GM23338 (cell line): ENCODE results near the gene CHD2. TPM values are rescaled to one million over a fixed set of nuclear protein-coding genes. Genes with fewer than 3 reads are reported as not detected.

Source experiments
- ATAC-seq: fragments of 200-7000 bp; cut with Tn5 transposase; 3 replicates; pipeline ENCODE4 v1.9.1; 2020
- DNase-seq: peaks from one replicate; pipeline ENCODE4 v3.0.0-alpha.2; 2015; ENCODE audit warnings: low spot score
- H2AFZ ChIP-seq: fragments of 200-600 bp; sonication (generic); 2 replicates; pipeline ENCODE4 v1.8.0; 2016; ENCODE audit warnings: antibody characterized with exemption, mild to moderate bottlenecking, moderate library complexity
- H3F3A ChIP-seq: fragments of 200-600 bp; sonication (generic); replicated peaks from 2 replicates; pipeline ENCODE4 v1.8.0; 2017; ENCODE audit warnings: antibody characterized with exemption, mixed run types, low read depth
- H3K27ac ChIP-seq: fragments of 200-600 bp; sonication (generic); 2 replicates; pipeline ENCODE4 v1.6.1; 2016; ENCODE audit warnings: low read depth
- H3K27me3 ChIP-seq: fragments of 200-600 bp; sonication (generic); 2 replicates; pipeline ENCODE4 v1.8.0; 2016; ENCODE audit warnings: mild to moderate bottlenecking, mixed run types, moderate library complexity; ENCODE audit not compliant: insufficient read depth
- H3K36me3 ChIP-seq: fragments of 200-600 bp; sonication (generic); 2 replicates; pipeline ENCODE4 v1.8.0; 2016; ENCODE audit warnings: mild to moderate bottlenecking; ENCODE audit not compliant: insufficient read depth
- H3K4me1 ChIP-seq: fragments of 200-600 bp; sonication (generic); 2 replicates; pipeline ENCODE4 v1.8.0; 2016; ENCODE audit warnings: mild to moderate bottlenecking, moderate library complexity; ENCODE audit not compliant: insufficient read depth
- H3K4me2 ChIP-seq: fragments of 200-600 bp; sonication (generic); 2 replicates; pipeline ENCODE4 v1.7.1; 2017; ENCODE audit warnings: mixed run types
- H3K4me3 ChIP-seq: fragments of 200-600 bp; sonication (generic); 2 replicates; pipeline ENCODE4 v1.6.1; 2016; ENCODE audit warnings: mixed run types
- H3K79me2 ChIP-seq: fragments of 200-600 bp; sonication (generic); replicated peaks from 2 replicates; pipeline ENCODE4 v1.8.0; 2017; ENCODE audit warnings: mild to moderate bottlenecking; ENCODE audit not compliant: insufficient read depth
- H3K9me2 ChIP-seq: fragments of 200-600 bp; sonication (generic); 2 replicates; pipeline ENCODE4 v1.8.0; 2017; ENCODE audit not compliant: insufficient read depth
- H4K20me1 ChIP-seq: fragments of 200-600 bp; sonication (generic); replicated peaks from 2 replicates; pipeline ENCODE4 v1.8.0; 2017; ENCODE audit warnings: mild to moderate bottlenecking; ENCODE audit not compliant: insufficient read depth
- H3K27ac Mint-ChIP-seq: 2 replicates; pipeline ENCODE4 v1.8.0; 2020; ENCODE audit warnings: inconsistent platforms, mild to moderate bottlenecking, moderate library complexity, mixed read lengths
- H3K27me3 Mint-ChIP-seq: 3 replicates; pipeline ENCODE4 v1.8.0; 2022; ENCODE audit warnings: low read depth, mild to moderate bottlenecking, moderate library complexity, mixed read lengths, inconsistent platforms; ENCODE audit not compliant: insufficient read depth, poor library complexity
- H3K36me3 Mint-ChIP-seq: 3 replicates; pipeline ENCODE4 v1.8.0; 2021; ENCODE audit warnings: low read depth, mild to moderate bottlenecking, inconsistent platforms, moderate library complexity, mixed read lengths
- H3K4me1 Mint-ChIP-seq: 3 replicates; pipeline ENCODE4 v1.8.0; 2020; ENCODE audit warnings: mild to moderate bottlenecking, inconsistent platforms, mixed read lengths
- H3K4me3 Mint-ChIP-seq: 3 replicates; pipeline ENCODE4 v1.8.0; 2021; ENCODE audit warnings: moderate library complexity, mild to moderate bottlenecking, inconsistent platforms, mixed read lengths
- H3K9me3 Mint-ChIP-seq: 3 replicates; pipeline ENCODE4 v1.8.0; 2020; ENCODE audit warnings: moderate library complexity, mild to moderate bottlenecking, inconsistent platforms, mixed read lengths
- CREB1 ChIP-seq: fragments of 250-450 bp; sonication (Bioruptor Pico); IDR thresholded peaks from 2 replicates; pipeline ENCODE4 v1.5.0; 2020; ENCODE audit warnings: low read depth, mild to moderate bottlenecking, moderate library complexity
- JUNB ChIP-seq: IDR thresholded peaks from one replicate; pipeline ENCODE4 v1.6.1; 2016; ENCODE audit warnings: antibody characterized with exemption; ENCODE audit not compliant: unreplicated experiment
- POLR2AphosphoS5 ChIP-seq: IDR thresholded peaks from 2 replicates; pipeline ENCODE4 v1.6.1; 2016; ENCODE audit warnings: antibody characterized with exemption, low read depth
- STAT1 ChIP-seq: IDR thresholded peaks from one replicate; pipeline ENCODE4 v1.6.1; 2016; ENCODE audit warnings: antibody characterized with exemption; ENCODE audit not compliant: unreplicated experiment
- ZNF114 ChIP-seq: fragments of 250-450 bp; sonication (Bioruptor Pico); IDR thresholded peaks from 2 replicates; pipeline ENCODE4 v1.5.0; 2020; ENCODE audit warnings: mild to moderate bottlenecking, moderate library complexity
- ZNF331 ChIP-seq: fragments of 250-450 bp; sonication (Bioruptor Pico); IDR thresholded peaks from 2 replicates; pipeline ENCODE4 v1.5.0; 2020; ENCODE audit warnings: low read depth, mild to moderate bottlenecking, moderate library complexity
- polyA plus RNA-seq: library from polyadenylated mRNA; unstranded; fragments of >200 nt; fragmentation: Nextera tagmentation; extraction: Ambion mirVana; gene quantifications from 2 replicates; pipeline ENCODE4 v1.2.1, GENCODE V29; 2016
- total RNA-seq: library from RNA; depleted of rRNA; stranded (reverse); fragments of >200 nt; shearing (Covaris generic); gene quantifications from 2 replicates; pipeline ENCODE4 v1.2.3, GENCODE V29; 2014
- TF ChIP-seq, protein P1 (sequence below): fragments of 250-450 bp; sonication (Bioruptor Pico); IDR thresholded peaks from 2 replicates; pipeline ENCODE4 v1.5.0; 2020; ENCODE audit warnings: mild to moderate bottlenecking, moderate library complexity
- TF ChIP-seq, protein P2 (sequence below), 2 experiments: fragments of 200-600 bp in 1 of 2; sonication (generic) in 1 of 2; conservative IDR thresholded peaks; 2 replicates each; pipeline versions ENCODE4 v1.5.1 to v1.6.1; 2016 to 2017; ENCODE audit warnings: antibody characterized with exemption in 2 of 2, low read depth in 2 of 2, mild to moderate bottlenecking in 2 of 2, moderate library complexity in 1 of 2
- TF ChIP-seq, protein P3 (sequence below): IDR thresholded peaks from one replicate; pipeline ENCODE4 v1.6.1; 2018; ENCODE audit warnings: antibody characterized with exemption; ENCODE audit not compliant: unreplicated experiment

Gene CHD2
- total and polyA plus RNA-seq, 2 experiments from 2014 or later: 119 to 130 TPM

DNA sequence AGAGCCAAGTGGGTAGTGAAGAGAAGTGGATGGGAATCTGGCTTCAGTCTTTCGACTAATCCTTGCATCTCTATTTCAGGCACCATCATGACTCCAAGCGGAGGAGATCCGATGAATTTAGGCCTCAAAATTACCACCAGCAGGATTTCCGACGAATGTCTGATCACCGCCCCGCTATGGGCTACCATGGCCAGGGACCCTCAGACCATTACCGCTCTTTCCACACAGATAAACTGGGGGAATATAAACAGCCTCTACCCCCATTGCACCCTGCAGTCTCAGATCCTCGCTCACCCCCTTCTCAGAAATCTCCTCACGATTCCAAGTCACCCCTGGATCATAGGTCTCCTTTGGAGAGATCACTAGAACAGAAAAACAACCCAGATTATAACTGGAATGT lies 124.2 kb downstream of the CHD2 start:
- Histone ChIP-seq H3K4me2 (no peak overlapping the region), H3K36me3 (peaks cover 58% of the 10 kb centered on the region), H4K20me1 (peaks cover 35% of the 10 kb centered on the region), H3K79me2 (peaks cover 32% of the 10 kb centered on the region), H3K4me1 (no peaks in the 10 kb centered on the region), H3K27ac (no peak overlapping the region), H2AFZ (no peak overlapping the region), H3F3A (peaks cover 22% of the 10 kb centered on the region), H3K9me2 (no peaks in the 10 kb centered on the region), H3K4me3 (no peak overlapping the region), H3K27me3 (no peaks in the 10 kb centered on the region)
- Mint-ChIP-seq H3K4me3 (no peak overlapping the region), H3K36me3 (peaks cover 80% of the 10 kb centered on the region), H3K4me1 (peaks cover 5% of the 10 kb centered on the region; the same call in 2 of the 3 replicates), H3K27ac (no peak overlapping the region), H3K27me3 (peaks cover 18% of the 10 kb centered on the region), H3K9me3 (no peaks in the 10 kb centered on the region)
- no peak for TF ChIP-seq ZNF114 (CRISPR knock-in tag)
- TF ChIP-seq, protein P1, sequence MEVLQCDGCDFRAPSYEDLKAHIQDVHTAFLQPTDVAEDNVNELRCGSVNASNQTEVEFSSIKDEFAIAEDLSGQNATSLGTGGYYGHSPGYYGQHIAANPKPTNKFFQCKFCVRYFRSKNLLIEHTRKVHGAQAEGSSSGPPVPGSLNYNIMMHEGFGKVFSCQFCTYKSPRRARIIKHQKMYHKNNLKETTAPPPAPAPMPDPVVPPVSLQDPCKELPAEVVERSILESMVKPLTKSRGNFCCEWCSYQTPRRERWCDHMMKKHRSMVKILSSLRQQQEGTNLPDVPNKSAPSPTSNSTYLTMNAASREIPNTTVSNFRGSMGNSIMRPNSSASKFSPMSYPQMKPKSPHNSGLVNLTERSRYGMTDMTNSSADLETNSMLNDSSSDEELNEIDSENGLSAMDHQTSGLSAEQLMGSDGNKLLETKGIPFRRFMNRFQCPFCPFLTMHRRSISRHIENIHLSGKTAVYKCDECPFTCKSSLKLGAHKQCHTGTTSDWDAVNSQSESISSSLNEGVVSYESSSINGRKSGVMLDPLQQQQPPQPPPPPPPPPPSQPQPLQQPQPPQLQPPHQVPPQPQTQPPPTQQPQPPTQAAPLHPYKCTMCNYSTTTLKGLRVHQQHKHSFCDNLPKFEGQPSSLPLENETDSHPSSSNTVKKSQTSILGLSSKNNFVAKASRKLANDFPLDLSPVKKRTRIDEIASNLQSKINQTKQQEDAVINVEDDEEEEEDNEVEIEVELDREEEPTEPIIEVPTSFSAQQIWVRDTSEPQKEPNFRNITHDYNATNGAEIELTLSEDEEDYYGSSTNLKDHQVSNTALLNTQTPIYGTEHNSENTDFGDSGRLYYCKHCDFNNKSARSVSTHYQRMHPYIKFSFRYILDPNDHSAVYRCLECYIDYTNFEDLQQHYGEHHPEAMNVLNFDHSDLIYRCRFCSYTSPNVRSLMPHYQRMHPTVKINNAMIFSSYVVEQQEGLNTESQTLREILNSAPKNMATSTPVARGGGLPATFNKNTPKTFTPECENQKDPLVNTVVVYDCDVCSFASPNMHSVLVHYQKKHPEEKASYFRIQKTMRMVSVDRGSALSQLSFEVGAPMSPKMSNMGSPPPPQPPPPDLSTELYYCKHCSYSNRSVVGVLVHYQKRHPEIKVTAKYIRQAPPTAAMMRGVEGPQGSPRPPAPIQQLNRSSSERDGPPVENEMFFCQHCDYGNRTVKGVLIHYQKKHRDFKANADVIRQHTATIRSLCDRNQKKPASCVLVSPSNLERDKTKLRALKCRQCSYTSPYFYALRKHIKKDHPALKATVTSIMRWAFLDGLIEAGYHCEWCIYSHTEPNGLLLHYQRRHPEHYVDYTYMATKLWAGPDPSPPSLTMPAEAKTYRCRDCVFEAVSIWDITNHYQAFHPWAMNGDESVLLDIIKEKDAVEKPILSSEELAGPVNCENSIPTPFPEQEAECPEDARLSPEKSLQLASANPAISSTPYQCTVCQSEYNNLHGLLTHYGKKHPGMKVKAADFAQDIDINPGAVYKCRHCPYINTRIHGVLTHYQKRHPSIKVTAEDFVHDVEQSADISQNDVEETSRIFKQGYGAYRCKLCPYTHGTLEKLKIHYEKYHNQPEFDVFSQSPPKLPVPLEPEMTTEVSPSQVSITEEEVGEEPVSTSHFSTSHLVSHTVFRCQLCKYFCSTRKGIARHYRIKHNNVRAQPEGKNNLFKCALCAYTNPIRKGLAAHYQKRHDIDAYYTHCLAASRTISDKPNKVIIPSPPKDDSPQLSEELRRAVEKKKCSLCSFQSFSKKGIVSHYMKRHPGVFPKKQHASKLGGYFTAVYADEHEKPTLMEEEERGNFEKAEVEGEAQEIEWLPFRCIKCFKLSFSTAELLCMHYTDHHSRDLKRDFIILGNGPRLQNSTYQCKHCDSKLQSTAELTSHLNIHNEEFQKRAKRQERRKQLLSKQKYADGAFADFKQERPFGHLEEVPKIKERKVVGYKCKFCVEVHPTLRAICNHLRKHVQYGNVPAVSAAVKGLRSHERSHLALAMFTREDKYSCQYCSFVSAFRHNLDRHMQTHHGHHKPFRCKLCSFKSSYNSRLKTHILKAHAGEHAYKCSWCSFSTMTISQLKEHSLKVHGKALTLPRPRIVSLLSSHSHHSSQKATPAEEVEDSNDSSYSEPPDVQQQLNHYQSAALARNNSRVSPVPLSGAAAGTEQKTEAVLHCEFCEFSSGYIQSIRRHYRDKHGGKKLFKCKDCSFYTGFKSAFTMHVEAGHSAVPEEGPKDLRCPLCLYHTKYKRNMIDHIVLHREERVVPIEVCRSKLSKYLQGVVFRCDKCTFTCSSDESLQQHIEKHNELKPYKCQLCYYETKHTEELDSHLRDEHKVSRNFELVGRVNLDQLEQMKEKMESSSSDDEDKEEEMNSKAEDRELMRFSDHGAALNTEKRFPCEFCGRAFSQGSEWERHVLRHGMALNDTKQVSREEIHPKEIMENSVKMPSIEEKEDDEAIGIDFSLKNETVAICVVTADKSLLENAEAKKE (CRISPR knock-in tag): no peak
- DNase-seq (no peak), ATAC-seq (no peak)

DNA sequence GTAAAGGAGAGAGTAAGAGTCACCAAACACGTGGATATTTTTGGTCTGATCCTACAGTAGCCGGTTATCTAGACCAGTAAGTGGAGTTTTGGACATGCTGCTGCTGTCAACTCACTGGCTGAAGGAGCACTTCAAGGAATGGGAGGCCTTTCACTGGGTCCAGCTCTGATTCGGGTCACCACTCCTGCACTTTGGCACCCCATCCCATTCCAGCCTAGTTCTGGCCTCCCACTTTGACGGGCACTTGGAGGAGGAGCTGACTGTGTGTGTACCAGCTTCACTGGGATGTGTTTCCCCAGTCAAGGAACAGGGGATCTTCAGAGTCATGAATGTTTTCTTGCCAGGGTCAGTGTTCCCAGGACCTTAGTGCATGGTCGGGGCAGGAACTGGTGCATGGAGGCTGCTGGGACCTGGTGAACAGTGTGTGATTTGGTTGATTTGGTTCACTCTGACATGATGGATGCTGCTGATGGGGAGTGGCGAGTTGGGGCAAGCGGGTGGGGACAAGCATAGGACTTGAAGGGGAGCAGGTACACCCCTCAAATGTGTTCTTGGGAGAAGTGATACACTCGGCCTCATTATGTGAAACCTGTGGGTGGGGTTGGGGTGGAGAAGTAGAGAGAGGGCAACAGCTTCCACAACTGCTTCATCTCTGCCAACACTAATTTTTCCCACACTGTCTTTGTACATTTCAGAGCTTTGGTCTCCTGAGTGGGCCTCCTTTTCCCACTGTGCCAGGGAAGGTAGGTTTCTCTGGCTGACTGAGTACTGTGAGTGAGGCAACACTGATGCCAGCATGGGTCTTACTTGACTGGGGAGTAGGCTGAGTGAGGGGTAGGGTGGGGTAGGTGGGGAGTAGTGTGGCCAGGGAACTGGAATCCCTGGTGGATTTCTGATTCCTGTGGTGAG lies 124.8 kb downstream of the CHD2 start:
- Mint-ChIP-seq H3K9me3 (0 out of 3 replicates have a peak, but pooled peaks cover 5% of the 10 kb centered on the region), H3K36me3 (peaks cover 73% of the 10 kb centered on the region), H3K27ac (no peak overlapping the region), H3K27me3 (peaks cover 18% of the 10 kb centered on the region), H3K4me3 (no peak overlapping the region), H3K4me1 (peaks cover 12% of the 10 kb centered on the region)
- peaks cover 25% of the 10 kb centered on the region for H3K79me2 ChIP-seq
- no peak for ATAC-seq
- no peaks in the 10 kb centered on the region for H3K27me3 ChIP-seq
- H3K27ac ChIP-seq: no peak overlapping the region
- peaks cover 35% of the 10 kb centered on the region for H4K20me1 ChIP-seq
- H2AFZ ChIP-seq: no peak overlapping the region
- H3K36me3 ChIP-seq: peaks cover 51% of the 10 kb centered on the region
- H3K4me1 ChIP-seq: no peaks in the 10 kb centered on the region
- H3K4me3 ChIP-seq: no peak overlapping the region
- no peak overlapping the region for H3K4me2 ChIP-seq
- H3F3A ChIP-seq: peaks cover 25% of the 10 kb centered on the region
- H3K9me2 ChIP-seq: no peaks in the 10 kb centered on the region
- DNase-seq: no peak
- TF ChIP-seq, protein P2, sequence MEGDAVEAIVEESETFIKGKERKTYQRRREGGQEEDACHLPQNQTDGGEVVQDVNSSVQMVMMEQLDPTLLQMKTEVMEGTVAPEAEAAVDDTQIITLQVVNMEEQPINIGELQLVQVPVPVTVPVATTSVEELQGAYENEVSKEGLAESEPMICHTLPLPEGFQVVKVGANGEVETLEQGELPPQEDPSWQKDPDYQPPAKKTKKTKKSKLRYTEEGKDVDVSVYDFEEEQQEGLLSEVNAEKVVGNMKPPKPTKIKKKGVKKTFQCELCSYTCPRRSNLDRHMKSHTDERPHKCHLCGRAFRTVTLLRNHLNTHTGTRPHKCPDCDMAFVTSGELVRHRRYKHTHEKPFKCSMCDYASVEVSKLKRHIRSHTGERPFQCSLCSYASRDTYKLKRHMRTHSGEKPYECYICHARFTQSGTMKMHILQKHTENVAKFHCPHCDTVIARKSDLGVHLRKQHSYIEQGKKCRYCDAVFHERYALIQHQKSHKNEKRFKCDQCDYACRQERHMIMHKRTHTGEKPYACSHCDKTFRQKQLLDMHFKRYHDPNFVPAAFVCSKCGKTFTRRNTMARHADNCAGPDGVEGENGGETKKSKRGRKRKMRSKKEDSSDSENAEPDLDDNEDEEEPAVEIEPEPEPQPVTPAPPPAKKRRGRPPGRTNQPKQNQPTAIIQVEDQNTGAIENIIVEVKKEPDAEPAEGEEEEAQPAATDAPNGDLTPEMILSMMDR (conservative IDR thresholded peaks at IDR 0.05; ENCODE audit: low read depth in 2 of 2): no peak
- TF ChIP-seq CREB1 (CRISPR knock-in tag) (no peak), STAT1 (no peak), ZNF331 (CRISPR knock-in tag) (no peak), JUNB (no peak), POLR2AphosphoS5 (no peak)
- TF ChIP-seq, protein P3, sequence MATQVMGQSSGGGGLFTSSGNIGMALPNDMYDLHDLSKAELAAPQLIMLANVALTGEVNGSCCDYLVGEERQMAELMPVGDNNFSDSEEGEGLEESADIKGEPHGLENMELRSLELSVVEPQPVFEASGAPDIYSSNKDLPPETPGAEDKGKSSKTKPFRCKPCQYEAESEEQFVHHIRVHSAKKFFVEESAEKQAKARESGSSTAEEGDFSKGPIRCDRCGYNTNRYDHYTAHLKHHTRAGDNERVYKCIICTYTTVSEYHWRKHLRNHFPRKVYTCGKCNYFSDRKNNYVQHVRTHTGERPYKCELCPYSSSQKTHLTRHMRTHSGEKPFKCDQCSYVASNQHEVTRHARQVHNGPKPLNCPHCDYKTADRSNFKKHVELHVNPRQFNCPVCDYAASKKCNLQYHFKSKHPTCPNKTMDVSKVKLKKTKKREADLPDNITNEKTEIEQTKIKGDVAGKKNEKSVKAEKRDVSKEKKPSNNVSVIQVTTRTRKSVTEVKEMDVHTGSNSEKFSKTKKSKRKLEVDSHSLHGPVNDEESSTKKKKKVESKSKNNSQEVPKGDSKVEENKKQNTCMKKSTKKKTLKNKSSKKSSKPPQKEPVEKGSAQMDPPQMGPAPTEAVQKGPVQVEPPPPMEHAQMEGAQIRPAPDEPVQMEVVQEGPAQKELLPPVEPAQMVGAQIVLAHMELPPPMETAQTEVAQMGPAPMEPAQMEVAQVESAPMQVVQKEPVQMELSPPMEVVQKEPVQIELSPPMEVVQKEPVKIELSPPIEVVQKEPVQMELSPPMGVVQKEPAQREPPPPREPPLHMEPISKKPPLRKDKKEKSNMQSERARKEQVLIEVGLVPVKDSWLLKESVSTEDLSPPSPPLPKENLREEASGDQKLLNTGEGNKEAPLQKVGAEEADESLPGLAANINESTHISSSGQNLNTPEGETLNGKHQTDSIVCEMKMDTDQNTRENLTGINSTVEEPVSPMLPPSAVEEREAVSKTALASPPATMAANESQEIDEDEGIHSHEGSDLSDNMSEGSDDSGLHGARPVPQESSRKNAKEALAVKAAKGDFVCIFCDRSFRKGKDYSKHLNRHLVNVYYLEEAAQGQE: no peak
